A673 (cell line): ENCODE measurements around the gene CAP2.

Experiments used
- EZH2 ChIP-seq: fragments of 200-600 bp; sonication (generic); IDR thresholded peaks from 2 replicates; pipeline ENCODE4 v1.6.1; 2017; ENCODE audit warnings: borderline replicate concordance, low read depth, mild to moderate bottlenecking, mixed read lengths, antibody characterized with exemption, low read length; ENCODE audit not compliant: poor library complexity, severe bottlenecking
- TF ChIP-seq, protein P1 (sequence below): fragments of 300-800, 200-600 bp; sonication (generic); conservative IDR thresholded peaks from 2 replicates; pipeline ENCODE4 v1.5.1; 2017; ENCODE audit warnings: low read depth, mild to moderate bottlenecking, antibody characterized with exemption, low read length, moderate library complexity, mixed read lengths

DNA sequence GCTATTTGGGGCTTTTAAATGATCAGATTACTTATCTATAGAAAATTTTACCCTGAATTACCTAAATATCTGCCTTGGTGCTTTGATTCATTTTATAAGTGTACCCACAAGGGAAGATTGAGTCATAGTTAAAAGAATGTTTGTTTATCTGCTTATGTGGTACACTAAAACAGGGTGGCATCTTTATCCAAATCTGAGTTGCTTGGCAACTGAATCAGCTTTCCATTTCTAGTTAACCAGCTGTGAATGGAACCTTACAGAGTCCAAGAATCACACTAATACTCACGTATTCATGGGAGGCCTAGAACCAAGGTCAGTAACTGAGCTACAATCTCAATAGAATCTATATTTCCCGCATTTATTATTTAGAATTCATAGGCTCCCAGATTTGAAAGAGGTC is 44.0 kb upstream of the CAP2 start:
- TF ChIP-seq, protein P1, sequence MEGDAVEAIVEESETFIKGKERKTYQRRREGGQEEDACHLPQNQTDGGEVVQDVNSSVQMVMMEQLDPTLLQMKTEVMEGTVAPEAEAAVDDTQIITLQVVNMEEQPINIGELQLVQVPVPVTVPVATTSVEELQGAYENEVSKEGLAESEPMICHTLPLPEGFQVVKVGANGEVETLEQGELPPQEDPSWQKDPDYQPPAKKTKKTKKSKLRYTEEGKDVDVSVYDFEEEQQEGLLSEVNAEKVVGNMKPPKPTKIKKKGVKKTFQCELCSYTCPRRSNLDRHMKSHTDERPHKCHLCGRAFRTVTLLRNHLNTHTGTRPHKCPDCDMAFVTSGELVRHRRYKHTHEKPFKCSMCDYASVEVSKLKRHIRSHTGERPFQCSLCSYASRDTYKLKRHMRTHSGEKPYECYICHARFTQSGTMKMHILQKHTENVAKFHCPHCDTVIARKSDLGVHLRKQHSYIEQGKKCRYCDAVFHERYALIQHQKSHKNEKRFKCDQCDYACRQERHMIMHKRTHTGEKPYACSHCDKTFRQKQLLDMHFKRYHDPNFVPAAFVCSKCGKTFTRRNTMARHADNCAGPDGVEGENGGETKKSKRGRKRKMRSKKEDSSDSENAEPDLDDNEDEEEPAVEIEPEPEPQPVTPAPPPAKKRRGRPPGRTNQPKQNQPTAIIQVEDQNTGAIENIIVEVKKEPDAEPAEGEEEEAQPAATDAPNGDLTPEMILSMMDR, result no peak
- TF ChIP-seq EZH2, result no peak
